OCI-LY3 (cell line): ENCODE results near the gene TBX10.

Experiments used
- H2AFZ ChIP-seq: fragments of 200-600, 300-600 bp; shearing (Covaris generic); 2 replicates; pipeline ENCODE4 v1.6.0; 2014; ENCODE audit warnings: antibody characterized with exemption, low read depth, low read length
- H3K27ac ChIP-seq: fragments of 200-600, 300-600 bp; sonication (generic); 2 replicates; pipeline ENCODE4 v1.5.1; 2014; ENCODE audit warnings: mild to moderate bottlenecking, low read length, moderate library complexity, mixed read lengths
- H3K27me3 ChIP-seq: fragments of 200-600, 300-600 bp; sonication (generic); 2 replicates; pipeline ENCODE4 v1.6.1; 2014; ENCODE audit warnings: low read depth, low read length, mixed read lengths
- H3K36me3 ChIP-seq: fragments of 200-600, 300-600 bp; sonication (generic); replicated peaks from 2 replicates; pipeline ENCODE3; 2014; ENCODE audit warnings: low read depth, low read length, mixed read lengths
- H3K4me1 ChIP-seq: fragments of 300-600, 200-600 bp; sonication (generic); 2 replicates; pipeline ENCODE4 v1.6.1; 2014; ENCODE audit warnings: low read length, mixed read lengths
- H3K4me2 ChIP-seq: fragments of 200-600, 300-600 bp; sonication (generic); 2 replicates; pipeline ENCODE4 v1.6.1; 2014; ENCODE audit warnings: low read length, mixed read lengths
- H3K4me3 ChIP-seq: fragments of 300-600, 200-600 bp; sonication (generic); 2 replicates; pipeline ENCODE4 v1.5.1; 2014; ENCODE audit warnings: antibody characterized with exemption, mild to moderate bottlenecking, low read length, moderate library complexity
- H3K79me2 ChIP-seq: fragments of 300-600, 200-600 bp; shearing (Covaris generic); 2 replicates; pipeline ENCODE4 v1.6.1; 2014; ENCODE audit warnings: mild to moderate bottlenecking, low read length, mixed read lengths
- H3K9ac ChIP-seq: fragments of 300-600, 200-600 bp; shearing (Covaris generic); 2 replicates; pipeline ENCODE4 v1.6.0; 2014; ENCODE audit warnings: mild to moderate bottlenecking, low read length, moderate library complexity
- H3K9me3 ChIP-seq: fragments of 200-600, 300-600 bp; shearing (Covaris generic); 2 replicates; pipeline ENCODE4 v1.6.1; 2014; ENCODE audit warnings: low read length, mixed read lengths; ENCODE audit not compliant: insufficient read depth
- H4K20me1 ChIP-seq: fragments of 200-600, 300-600 bp; sonication (generic); 2 replicates; pipeline ENCODE4 v1.6.1; 2016; ENCODE audit warnings: low read length, mixed read lengths; ENCODE audit not compliant: insufficient read depth
- CTCF ChIP-seq: fragments of 200-600, 300-600 bp; sonication (generic); IDR thresholded peaks from 2 replicates; pipeline ENCODE4 v1.5.1; 2014; ENCODE audit warnings: antibody characterized with exemption, low read length, low read depth
- EZH2phosphoT487 ChIP-seq: fragments of 200-600 bp; shearing (Covaris generic); IDR thresholded peaks from 2 replicates; pipeline ENCODE4 v1.6.1; 2018; ENCODE audit warnings: antibody characterized with exemption, mixed run types, low read depth

The TBX10 gene

GRCh38 chr11:67636962-67637361 is 2.6 kb downstream of the TBX10 start:
- H3K27me3 ChIP-seq: 0 out of 2 replicates have a peak, but pooled peaks cover 7% of the 10 kb centered on the region
- TF ChIP-seq EZH2phosphoT487: no peak
- TF ChIP-seq CTCF: no peak
- 0 out of 2 replicates have a peak, but pooled peaks cover 2% of the 10 kb centered on the region for H3K4me1 ChIP-seq
- H3K27ac ChIP-seq: no peak overlapping the region
- no peak overlapping the region for H3K4me3 ChIP-seq
- H3K9me3 ChIP-seq: no peaks in the 10 kb centered on the region
- H4K20me1 ChIP-seq: no peaks in the 10 kb centered on the region
- H3K9ac ChIP-seq: no peak overlapping the region
- H3K79me2 ChIP-seq: no peaks in the 10 kb centered on the region
- H3K4me2 ChIP-seq: no peak overlapping the region
- H2AFZ ChIP-seq: no peak overlapping the region
- no peaks in the 10 kb centered on the region for H3K36me3 ChIP-seq

GRCh38 chr11:67635231-67635521 is 4.4 kb downstream of the TBX10 start:
- H3K4me3 ChIP-seq: no peak overlapping the region
- H2AFZ ChIP-seq: no peak overlapping the region
- H3K9me3 ChIP-seq: no peaks in the 10 kb centered on the region
- H4K20me1 ChIP-seq: no peaks in the 10 kb centered on the region
- H3K79me2 ChIP-seq: no peaks in the 10 kb centered on the region
- no peaks in the 10 kb centered on the region for H3K36me3 ChIP-seq
- H3K4me1 ChIP-seq: peaks cover 10% of the 10 kb centered on the region
- H3K27me3 ChIP-seq: 0 out of 2 replicates have a peak, but pooled peaks cover 3% of the 10 kb centered on the region
- no peak overlapping the region for H3K4me2 ChIP-seq
- H3K9ac ChIP-seq: no peak overlapping the region
- H3K27ac ChIP-seq: no peak overlapping the region
- no peak for TF ChIP-seq CTCF
- TF ChIP-seq EZH2phosphoT487: no peak

GRCh38 chr11:67634366-67635230 is 5.0 kb downstream of the TBX10 start:
- Histone ChIP-seq H2AFZ (no peak overlapping the region), H3K79me2 (no peaks in the 10 kb centered on the region), H3K36me3 (no peaks in the 10 kb centered on the region), H3K4me3 (no peak overlapping the region), H3K4me1 (peaks cover 8% of the 10 kb centered on the region), H3K9ac (no peak overlapping the region), H3K27me3 (0 out of 2 replicates have a peak, but pooled peaks cover 2% of the 10 kb centered on the region), H3K27ac (no peak overlapping the region), H4K20me1 (no peaks in the 10 kb centered on the region), H3K9me3 (no peaks in the 10 kb centered on the region), H3K4me2 (no peak overlapping the region)
- TF ChIP-seq EZH2phosphoT487 (no peak), CTCF (no peak)

GRCh38 chr11:67633758-67634365 is 5.7 kb downstream of the TBX10 start:
- Histone ChIP-seq H3K36me3 (no peaks in the 10 kb centered on the region), H2AFZ (no peak overlapping the region), H3K4me2 (no peak overlapping the region), H3K79me2 (peaks cover under 1% of the 10 kb centered on the region; the same call in 1 of the 2 replicates), H4K20me1 (no peaks in the 10 kb centered on the region), H3K4me1 (peaks cover 11% of the 10 kb centered on the region), H3K27ac (no peak overlapping the region), H3K9me3 (no peaks in the 10 kb centered on the region), H3K4me3 (no peak overlapping the region), H3K27me3 (0 out of 2 replicates have a peak, but pooled peaks cover 2% of the 10 kb centered on the region), H3K9ac (no peak overlapping the region)
- no peak for TF ChIP-seq EZH2phosphoT487
- no peak for TF ChIP-seq CTCF
